HepG2 (cell line): ENCODE measurements around the gene SUPT6H. TPM values are rescaled to one million over a fixed set of nuclear protein-coding genes. Genes with fewer than 3 reads are reported as not detected.

ENCODE experiments used
- ELF3 ChIP-seq: IDR thresholded peaks from 2 replicates; pipeline ENCODE4 v1.6.1; 2016; ENCODE audit warnings: missing genetic modification reagents, missing compliant biosample characterization
- FOXA3 ChIP-seq: IDR thresholded peaks from 2 replicates; pipeline ENCODE4 v1.6.1; 2016; ENCODE audit warnings: missing genetic modification reagents, missing compliant biosample characterization
- KLF16 ChIP-seq, 2 experiments: sonication (generic) in 1 of 2; formaldehyde crosslinking in 1 of 2; IDR thresholded peaks; 2 replicates each; pipeline versions ENCODE4 v1.6.1 to v1.8.0; 2016 to 2023; ENCODE audit warnings: missing genetic modification reagents in 2 of 2, missing compliant biosample characterization in 1 of 2
- TEAD3 ChIP-seq: optimal IDR thresholded peaks from 2 replicates; pipeline ENCODE3; 2016; ENCODE audit warnings: borderline replicate concordance
- ZBTB42 ChIP-seq: sonication (generic); formaldehyde crosslinking; IDR thresholded peaks from 2 replicates; pipeline ENCODE4 v1.5.0; 2020; ENCODE audit warnings: mild to moderate bottlenecking, missing genetic modification reagents
- ZFY ChIP-seq: sonication (generic); formaldehyde crosslinking; IDR thresholded peaks from 2 replicates; pipeline ENCODE4 v1.4.0; 2020; ENCODE audit warnings: missing genetic modification reagents
- ZKSCAN8 ChIP-seq: IDR thresholded peaks from 2 replicates; pipeline ENCODE4 v1.6.1; 2016; ENCODE audit warnings: borderline replicate concordance, missing genetic modification reagents, missing compliant biosample characterization
- ZMYM2 ChIP-seq: sonication (generic); formaldehyde crosslinking; IDR thresholded peaks from 2 replicates; pipeline ENCODE4 v1.8.0; 2022; ENCODE audit warnings: mild to moderate bottlenecking, missing genetic modification reagents
- ZNF263 ChIP-seq: sonication (generic); formaldehyde crosslinking; IDR thresholded peaks from 2 replicates; pipeline ENCODE4 v1.4.0; 2020; ENCODE audit warnings: missing genetic modification reagents
- polyA plus RNA-seq, 8 experiments: library from polyadenylated mRNA; depleted of rRNA in 3 of 8; stranded (reverse) in 7 of 8; unstranded in 1 of 8; fragments of >200 nt; fragmentation: Illumina TruSeq in 4 of 8; extraction: Trizol in 4 of 8; gene quantifications; 2 replicates each; pipeline versions ENCODE4 v1.2.1 to v1.2.3, GENCODE V29; 2011 to 2016; ENCODE audit warnings: low read depth in 4 of 8, missing spikeins in 1 of 8, mixed read lengths in 1 of 8; ENCODE audit not compliant: insufficient read depth in 1 of 8
- total RNA-seq, 5 experiments: library from RNA; depleted of rRNA; stranded (reverse); fragments of >200 nt; fragmentation: Illumina TruSeq; extraction: Trizol; gene quantifications; 2 replicates each; pipeline ENCODE4 v1.2.3, GENCODE V29; 2016; ENCODE audit warnings: low read depth in 1 of 5
- TF ChIP-seq, protein P1 (sequence below): sonication (generic); formaldehyde crosslinking; IDR thresholded peaks from 2 replicates; pipeline ENCODE4 v1.4.0; 2020; ENCODE audit warnings: missing genetic modification reagents
- TF ChIP-seq, protein P2 (sequence below): sonication (generic); formaldehyde crosslinking; IDR thresholded peaks from 2 replicates; pipeline ENCODE4 v1.5.0; 2020; ENCODE audit warnings: mild to moderate bottlenecking, missing genetic modification reagents, borderline replicate concordance
- TF ChIP-seq, protein P3 (sequence below): sonication (generic); formaldehyde crosslinking; IDR thresholded peaks from 2 replicates; pipeline ENCODE4 v1.4.0; 2020; ENCODE audit warnings: missing genetic modification reagents
- TF ChIP-seq, protein P4 (sequence below): sonication (generic); formaldehyde crosslinking; IDR thresholded peaks from 2 replicates; pipeline ENCODE4 v1.5.0; 2020; ENCODE audit warnings: mild to moderate bottlenecking, missing genetic modification reagents, moderate library complexity

Gene SUPT6H
- total and polyA plus RNA-seq, 2 of the 13 experiments (the other 11 are each of a cell fraction or from before 2014, with no cell fraction given) = 32.7 to 39.9 TPM

DNA sequence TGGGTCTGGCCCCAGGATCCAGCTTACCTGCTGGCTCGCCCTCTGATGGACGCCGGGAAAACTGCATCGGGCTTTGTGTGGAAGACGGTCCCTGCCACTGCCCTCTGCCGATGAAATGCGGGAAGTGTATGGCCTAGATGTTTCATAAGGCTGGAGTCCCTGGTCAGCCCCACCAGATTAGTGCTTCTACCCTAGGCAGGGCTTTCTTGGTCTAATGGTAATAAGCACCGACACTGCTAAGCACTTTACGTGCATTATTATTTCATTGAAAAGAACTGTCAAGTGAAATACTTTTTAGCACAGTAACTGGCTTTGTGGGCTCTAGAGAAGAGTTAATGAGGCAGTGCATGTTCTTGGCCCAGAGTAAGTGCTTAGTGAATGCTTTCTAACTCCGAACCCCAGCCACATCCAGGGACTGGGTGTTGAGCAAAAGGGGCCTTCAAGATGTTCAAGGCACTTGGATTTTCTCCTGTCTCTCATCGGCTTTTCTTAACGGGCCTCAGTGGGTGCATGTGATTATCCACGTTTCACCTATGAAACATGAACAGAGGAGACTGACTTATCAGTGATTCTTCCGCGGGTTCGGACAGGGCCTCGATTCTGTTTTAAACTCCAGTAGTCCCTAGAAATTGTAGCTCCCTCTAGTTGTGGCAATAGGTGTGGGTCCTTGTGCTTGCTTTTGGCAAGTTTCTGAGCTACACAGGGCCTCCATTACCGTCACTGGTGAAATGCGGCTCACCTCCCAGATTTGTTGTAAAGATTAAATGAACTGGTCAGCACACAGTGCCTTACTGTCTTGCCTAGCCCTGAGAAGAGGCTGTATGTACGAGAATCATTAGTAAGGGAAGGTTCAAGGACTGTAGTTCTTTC lies 88.4 kb downstream of the SUPT6H start (continued):
- TF ChIP-seq ZNF263 (CRISPR knock-in tag) = peak; percentile 32; the same call in 1 of the 2 replicates
- TF ChIP-seq, protein P1, sequence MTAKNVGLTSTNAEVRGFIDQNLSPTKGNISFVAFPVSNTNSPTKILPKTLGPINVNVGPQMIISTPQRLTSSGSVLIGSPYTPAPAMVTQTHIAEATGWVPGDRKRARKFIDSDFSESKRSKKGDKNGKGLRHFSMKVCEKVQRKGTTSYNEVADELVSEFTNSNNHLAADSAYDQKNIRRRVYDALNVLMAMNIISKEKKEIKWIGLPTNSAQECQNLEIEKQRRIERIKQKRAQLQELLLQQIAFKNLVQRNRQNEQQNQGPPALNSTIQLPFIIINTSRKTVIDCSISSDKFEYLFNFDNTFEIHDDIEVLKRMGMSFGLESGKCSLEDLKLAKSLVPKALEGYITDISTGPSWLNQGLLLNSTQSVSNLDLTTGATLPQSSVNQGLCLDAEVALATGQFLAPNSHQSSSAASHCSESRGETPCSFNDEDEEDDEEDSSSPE (CRISPR knock-in tag) = 0 out of 2 replicates have a peak, but pooled peaks have one; percentile 36
- TF ChIP-seq ZBTB42 (CRISPR knock-in tag) = no peak
- TF ChIP-seq, protein P2, sequence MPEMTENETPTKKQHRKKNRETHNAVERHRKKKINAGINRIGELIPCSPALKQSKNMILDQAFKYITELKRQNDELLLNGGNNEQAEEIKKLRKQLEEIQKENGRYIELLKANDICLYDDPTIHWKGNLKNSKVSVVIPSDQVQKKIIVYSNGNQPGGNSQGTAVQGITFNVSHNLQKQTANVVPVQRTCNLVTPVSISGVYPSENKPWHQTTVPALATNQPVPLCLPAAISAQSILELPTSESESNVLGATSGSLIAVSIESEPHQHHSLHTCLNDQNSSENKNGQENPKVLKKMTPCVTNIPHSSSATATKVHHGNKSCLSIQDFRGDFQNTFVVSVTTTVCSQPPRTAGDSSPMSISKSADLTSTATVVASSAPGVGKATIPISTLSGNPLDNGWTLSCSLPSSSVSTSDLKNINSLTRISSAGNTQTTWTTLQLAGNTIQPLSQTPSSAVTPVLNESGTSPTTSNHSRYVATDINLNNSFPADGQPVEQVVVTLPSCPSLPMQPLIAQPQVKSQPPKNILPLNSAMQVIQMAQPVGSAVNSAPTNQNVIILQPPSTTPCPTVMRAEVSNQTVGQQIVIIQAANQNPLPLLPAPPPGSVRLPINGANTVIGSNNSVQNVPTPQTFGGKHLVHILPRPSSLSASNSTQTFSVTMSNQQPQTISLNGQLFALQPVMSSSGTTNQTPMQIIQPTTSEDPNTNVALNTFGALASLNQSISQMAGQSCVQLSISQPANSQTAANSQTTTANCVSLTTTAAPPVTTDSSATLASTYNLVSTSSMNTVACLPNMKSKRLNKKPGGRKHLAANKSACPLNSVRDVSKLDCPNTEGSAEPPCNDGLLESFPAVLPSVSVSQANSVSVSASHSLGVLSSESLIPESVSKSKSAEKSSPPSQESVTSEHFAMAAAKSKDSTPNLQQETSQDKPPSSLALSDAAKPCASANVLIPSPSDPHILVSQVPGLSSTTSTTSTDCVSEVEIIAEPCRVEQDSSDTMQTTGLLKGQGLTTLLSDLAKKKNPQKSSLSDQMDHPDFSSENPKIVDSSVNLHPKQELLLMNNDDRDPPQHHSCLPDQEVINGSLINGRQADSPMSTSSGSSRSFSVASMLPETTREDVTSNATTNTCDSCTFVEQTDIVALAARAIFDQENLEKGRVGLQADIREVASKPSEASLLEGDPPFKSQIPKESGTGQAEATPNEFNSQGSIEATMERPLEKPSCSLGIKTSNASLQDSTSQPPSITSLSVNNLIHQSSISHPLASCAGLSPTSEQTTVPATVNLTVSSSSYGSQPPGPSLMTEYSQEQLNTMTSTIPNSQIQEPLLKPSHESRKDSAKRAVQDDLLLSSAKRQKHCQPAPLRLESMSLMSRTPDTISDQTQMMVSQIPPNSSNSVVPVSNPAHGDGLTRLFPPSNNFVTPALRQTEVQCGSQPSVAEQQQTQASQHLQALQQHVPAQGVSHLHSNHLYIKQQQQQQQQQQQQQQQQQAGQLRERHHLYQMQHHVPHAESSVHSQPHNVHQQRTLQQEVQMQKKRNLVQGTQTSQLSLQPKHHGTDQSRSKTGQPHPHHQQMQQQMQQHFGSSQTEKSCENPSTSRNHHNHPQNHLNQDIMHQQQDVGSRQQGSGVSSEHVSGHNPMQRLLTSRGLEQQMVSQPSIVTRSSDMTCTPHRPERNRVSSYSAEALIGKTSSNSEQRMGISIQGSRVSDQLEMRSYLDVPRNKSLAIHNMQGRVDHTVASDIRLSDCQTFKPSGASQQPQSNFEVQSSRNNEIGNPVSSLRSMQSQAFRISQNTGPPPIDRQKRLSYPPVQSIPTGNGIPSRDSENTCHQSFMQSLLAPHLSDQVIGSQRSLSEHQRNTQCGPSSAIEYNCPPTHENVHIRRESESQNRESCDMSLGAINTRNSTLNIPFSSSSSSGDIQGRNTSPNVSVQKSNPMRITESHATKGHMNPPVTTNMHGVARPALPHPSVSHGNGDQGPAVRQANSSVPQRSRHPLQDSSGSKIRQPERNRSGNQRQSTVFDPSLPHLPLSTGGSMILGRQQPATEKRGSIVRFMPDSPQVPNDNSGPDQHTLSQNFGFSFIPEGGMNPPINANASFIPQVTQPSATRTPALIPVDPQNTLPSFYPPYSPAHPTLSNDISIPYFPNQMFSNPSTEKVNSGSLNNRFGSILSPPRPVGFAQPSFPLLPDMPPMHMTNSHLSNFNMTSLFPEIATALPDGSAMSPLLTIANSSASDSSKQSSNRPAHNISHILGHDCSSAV (CRISPR knock-in tag) = no peak
- TF ChIP-seq TEAD3 (CRISPR knock-in tag) = peak; percentile 53
- TF ChIP-seq KLF16 (CRISPR knock-in tag; IDR thresholded peaks at IDR 0.05) = peak in 1 of 2 experiments; percentile 43; a peak in 1 of 4 replicates
- TF ChIP-seq FOXA3 (CRISPR knock-in tag) = peak; percentile 39
- TF ChIP-seq ZMYM2 (CRISPR knock-in tag) = no peak
- TF ChIP-seq, protein P3, sequence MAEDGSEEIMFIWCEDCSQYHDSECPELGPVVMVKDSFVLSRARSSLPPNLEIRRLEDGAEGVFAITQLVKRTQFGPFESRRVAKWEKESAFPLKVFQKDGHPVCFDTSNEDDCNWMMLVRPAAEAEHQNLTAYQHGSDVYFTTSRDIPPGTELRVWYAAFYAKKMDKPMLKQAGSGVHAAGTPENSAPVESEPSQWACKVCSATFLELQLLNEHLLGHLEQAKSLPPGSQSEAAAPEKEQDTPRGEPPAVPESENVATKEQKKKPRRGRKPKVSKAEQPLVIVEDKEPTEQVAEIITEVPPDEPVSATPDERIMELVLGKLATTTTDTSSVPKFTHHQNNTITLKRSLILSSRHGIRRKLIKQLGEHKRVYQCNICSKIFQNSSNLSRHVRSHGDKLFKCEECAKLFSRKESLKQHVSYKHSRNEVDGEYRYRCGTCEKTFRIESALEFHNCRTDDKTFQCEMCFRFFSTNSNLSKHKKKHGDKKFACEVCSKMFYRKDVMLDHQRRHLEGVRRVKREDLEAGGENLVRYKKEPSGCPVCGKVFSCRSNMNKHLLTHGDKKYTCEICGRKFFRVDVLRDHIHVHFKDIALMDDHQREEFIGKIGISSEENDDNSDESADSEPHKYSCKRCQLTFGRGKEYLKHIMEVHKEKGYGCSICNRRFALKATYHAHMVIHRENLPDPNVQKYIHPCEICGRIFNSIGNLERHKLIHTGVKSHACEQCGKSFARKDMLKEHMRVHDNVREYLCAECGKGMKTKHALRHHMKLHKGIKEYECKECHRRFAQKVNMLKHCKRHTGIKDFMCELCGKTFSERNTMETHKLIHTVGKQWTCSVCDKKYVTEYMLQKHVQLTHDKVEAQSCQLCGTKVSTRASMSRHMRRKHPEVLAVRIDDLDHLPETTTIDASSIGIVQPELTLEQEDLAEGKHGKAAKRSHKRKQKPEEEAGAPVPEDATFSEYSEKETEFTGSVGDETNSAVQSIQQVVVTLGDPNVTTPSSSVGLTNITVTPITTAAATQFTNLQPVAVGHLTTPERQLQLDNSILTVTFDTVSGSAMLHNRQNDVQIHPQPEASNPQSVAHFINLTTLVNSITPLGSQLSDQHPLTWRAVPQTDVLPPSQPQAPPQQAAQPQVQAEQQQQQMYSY (CRISPR knock-in tag) = no peak
- TF ChIP-seq, protein P4, sequence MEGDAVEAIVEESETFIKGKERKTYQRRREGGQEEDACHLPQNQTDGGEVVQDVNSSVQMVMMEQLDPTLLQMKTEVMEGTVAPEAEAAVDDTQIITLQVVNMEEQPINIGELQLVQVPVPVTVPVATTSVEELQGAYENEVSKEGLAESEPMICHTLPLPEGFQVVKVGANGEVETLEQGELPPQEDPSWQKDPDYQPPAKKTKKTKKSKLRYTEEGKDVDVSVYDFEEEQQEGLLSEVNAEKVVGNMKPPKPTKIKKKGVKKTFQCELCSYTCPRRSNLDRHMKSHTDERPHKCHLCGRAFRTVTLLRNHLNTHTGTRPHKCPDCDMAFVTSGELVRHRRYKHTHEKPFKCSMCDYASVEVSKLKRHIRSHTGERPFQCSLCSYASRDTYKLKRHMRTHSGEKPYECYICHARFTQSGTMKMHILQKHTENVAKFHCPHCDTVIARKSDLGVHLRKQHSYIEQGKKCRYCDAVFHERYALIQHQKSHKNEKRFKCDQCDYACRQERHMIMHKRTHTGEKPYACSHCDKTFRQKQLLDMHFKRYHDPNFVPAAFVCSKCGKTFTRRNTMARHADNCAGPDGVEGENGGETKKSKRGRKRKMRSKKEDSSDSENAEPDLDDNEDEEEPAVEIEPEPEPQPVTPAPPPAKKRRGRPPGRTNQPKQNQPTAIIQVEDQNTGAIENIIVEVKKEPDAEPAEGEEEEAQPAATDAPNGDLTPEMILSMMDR (CRISPR knock-in tag) = peak; percentile 98
- TF ChIP-seq ZFY = peak; percentile 46; the same call in 1 of the 2 replicates
- 0 out of 2 replicates have a peak, but pooled peaks have one; percentile 25 for TF ChIP-seq ZKSCAN8 (CRISPR knock-in tag)
- TF ChIP-seq ELF3 (CRISPR knock-in tag) = peak; percentile 33; the same call in 1 of the 2 replicates
